ENCODE results near the gene KLK6.
"Not testable (repeated sequence)": the region's sequence is repeated elsewhere in the genome, so short reads cannot be mapped to it uniquely, and the experiment has no call there.

The KLK6 gene

DNA sequence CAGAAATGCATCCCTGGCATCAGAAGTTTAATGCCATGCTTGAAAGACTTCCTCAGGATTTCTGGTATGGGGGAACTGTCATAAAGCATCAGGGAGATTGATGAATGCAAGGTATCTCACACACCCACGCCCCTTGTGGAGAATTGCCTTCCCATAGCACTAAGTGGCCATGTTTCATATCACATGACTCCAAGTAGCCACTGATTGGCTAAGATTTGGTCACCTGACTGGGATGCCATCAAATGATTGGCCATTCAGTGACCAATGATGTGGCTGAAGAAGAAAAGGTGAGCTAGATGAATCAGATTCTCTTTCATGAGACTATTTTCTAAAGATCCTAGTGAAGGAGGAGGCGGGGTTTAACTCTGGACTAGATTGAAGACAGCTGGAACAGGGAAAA is 24.7 kb upstream of the KLK6 start:
- DNase-seq (ENCODE audit: low read depth in 3 of 3, low spot score in 1 of 3) = no peak

DNA sequence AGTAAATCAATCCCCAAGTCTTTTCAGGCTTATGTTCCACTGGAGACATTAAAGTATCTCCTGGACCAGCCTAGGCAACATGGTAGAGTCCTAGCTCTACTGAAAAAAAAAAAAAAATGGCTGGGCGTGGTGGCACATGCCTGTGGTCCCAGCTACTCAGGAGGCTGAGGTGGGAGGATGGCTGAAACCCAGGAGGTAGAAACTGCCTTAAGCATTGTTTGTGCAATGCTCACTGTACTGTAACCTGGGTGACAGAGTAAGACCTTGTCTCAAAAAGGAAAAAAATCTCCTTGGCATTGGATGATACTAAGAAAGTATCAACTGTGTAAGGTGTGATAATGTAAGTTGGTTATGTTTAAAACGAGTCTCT is 23.3 kb upstream of the KLK6 start:
- DNase-seq (ENCODE audit: low read depth in 3 of 3, low spot score in 1 of 3) = no peak

DNA sequence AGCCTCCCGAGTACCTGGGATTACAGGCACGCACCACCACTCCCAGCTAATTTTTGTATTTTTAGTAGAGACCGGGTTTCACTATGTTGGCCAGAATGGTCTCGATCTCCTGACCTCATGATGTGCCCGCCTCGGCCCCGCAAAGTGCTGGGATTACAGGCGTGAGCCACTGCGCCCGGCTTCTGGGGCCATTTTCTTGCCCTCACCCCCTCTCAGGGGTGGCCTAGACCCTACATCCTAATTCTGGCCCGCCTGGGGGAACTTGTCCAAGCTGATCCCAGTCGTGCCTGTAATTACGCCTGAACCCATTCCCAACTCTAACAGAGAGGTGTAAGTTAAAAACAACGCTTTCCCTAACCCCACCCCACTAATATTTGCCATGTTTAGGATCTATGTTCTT is 15.0 kb upstream of the KLK6 start:
- DNase-seq (ENCODE audit: low read depth in 3 of 3, low spot score in 1 of 3) = not testable (repeated sequence)

DNA sequence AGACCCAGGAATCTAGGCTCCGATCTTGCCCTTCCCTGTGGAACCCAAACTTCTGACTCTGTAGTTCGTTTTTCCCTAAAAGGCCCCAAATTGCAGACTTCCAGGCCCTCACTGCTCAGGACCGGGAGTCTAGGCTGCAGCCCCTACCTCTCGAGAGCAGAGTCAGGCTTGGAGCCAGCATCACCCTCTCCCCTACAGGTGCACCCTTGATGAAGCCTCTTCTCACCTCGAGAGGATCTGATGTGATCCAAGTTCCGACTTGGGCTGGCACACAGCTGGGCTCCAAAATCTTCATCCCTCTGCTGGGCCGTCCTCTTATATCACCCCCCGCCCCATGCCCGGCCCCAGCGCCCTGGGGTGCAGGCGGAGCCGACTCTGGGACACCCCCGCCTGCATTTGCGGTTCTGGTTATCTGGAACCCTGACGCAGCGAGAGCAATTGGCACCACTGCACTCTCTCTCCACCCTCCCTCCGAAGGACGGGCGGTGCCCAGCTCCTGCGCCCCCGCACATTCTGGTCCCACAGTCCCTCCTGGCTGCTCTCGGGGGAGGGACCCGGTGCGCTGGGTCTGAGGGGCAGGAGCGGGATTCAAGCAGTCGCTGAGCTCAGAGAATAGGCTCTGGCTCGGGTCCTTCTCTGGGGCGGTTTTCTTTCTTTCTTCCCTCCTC is 14.4 kb upstream of the KLK6 start, which contains the start of gene KLK7:
Gene KLK7 (minus strand): TSS at position 293 of the 668 bp plus-strand sequence. CDS start 1,518 bp downstream, outside the sequence.
- DNase-seq (ENCODE audit: low read depth in 3 of 3, low spot score in 1 of 3) = no peak

DNA sequence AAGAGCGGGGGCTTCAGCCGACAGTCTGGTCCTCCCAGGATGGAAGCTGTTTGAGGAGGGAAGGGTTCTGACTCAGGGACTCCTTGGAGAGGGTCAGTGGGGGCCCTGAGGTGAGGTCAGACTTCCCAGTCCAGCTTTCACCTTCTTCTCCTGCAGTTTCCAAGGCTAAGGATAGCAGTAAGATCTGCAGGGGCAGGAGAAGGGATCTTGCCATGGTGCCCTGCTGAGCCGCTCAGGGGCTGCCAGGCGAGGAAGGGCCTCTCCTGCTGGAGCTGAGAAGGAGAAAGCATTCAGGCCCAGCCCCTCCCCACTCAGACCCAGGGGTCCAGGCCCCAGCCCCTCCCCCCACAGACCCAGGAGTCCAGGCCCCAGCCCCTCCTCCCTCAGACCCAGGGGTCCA is 12.8 kb upstream of the KLK6 start:
- DNase-seq (ENCODE audit: low read depth in 3 of 3, low spot score in 1 of 3) = no peak

DNA sequence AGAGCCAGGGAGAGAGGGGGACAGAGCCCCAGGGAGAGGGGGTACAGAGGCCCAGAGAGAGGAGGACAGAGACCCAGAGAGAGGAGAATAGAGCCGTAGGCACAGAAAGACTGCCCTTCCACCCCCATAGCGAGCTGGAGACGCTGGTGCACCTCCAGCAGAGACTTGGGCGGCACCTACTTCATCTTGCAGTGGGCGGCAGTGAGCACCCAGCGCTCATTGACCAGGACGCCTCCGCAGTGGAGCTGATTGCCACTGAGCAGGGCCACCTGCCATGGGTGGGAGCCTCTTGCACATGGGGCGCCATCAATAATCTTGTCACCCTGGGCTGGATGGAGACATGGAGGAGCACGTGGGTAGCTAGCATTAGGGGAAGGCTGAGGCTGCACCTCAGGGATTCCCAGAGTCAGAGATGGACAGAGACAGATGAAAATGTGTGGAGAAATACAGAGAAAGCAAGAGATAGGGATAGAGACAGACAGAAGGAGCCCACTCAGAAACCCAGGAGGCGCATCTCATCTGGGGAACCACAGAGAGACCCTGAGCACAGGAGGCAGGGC is 12.3 kb upstream of the KLK6 start:
- no peak for DNase-seq (ENCODE audit: low read depth in 3 of 3, low spot score in 1 of 3)

DNA sequence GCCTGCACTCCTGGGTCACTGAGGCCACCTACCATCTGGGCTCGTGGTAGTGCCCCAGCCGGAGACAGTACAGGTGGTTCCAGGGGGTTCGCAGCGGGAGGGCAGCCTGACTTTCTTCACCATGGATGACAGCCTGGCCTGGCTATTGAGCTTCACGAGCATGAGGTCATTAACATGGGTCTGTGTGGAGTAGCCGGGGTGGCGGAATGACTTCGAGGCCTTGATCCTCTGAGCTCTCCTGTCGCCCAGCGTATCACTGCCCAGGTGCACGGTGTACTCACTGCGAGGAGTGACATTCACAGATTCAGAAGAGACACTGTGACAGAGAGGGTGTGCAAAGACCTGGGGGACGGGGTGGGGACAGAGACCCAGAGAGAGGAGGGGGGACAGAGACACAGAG is 10.8 kb upstream of the KLK6 start:
- DNase-seq (ENCODE audit: low read depth in 3 of 3, low spot score in 1 of 3) = no peak

DNA sequence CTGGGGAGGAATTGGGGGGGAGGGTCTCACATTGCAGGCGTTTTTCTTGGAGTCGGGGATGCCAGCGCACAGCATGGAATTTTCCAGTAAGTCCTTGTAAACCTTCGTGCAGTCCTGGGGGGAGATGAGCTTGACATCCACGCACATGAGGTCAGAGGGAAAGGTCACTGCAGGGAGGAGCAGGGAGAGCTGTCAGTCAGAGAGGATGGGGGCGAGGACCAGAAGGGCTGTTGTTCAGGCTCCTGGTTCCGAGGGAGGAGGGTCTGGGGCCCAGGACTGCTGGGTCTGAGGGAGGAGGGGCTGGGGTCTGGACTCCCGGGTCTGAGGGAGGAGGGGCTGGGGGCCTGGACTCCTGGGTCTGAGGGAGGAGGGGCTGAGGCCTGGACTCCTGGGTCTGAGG is 10.4 kb upstream of the KLK6 start:
- no peak for DNase-seq (ENCODE audit: low read depth in 3 of 3, low spot score in 1 of 3)

DNA sequence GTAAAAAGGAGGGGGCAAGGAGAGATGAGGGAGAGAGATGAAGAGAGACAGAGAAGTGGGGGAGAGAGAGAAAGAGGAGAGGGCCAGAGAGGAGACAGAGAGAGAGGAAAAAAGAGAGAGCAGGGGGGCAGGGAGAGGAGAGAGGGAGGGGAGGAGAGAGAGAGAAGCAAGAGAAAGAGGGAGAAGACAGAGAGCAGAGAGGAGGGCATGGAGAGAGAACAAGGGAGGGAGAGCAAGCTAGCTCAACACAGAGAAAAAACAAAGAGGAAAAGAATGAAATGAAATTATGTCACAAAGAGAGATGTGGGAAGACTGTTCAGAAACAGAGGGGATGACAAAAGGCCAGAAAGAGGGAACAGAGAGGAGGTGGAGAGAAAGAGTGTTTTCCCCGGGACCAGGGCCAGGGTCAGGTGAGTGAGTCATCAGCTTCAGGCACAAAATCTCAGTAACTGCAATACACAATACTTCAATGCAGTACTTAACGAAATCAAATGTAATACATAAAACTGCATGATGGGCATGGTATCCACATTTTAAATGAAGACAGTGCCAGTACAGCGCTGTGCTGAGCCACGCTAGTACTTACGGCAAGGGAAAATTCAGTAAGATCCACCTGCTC is 9.5 kb upstream of the KLK6 start:
- no peak for DNase-seq (ENCODE audit: low read depth in 3 of 3, low spot score in 1 of 3)

DNA sequence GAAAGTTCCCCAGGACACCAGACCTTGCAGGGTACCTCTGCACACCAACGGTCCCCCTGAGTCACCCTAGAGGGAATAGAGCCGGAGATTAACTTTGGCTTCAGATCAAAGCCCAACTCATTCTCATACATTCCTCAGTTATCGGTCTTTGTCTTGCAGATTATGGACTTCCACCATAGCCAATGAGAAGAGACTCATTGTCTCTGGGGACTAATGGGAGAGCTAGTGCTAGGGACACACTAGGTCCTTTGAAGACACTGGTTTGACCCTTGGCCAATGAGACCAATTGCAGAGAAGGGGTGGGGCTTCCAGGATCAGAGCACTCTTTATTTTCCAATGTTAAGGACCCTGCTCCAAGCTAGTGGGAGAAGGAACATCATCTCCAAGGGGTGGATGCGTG is 8.2 kb upstream of the KLK6 start:
- DNase-seq (ENCODE audit: low read depth in 3 of 3, low spot score in 1 of 3) = no peak

DNA sequence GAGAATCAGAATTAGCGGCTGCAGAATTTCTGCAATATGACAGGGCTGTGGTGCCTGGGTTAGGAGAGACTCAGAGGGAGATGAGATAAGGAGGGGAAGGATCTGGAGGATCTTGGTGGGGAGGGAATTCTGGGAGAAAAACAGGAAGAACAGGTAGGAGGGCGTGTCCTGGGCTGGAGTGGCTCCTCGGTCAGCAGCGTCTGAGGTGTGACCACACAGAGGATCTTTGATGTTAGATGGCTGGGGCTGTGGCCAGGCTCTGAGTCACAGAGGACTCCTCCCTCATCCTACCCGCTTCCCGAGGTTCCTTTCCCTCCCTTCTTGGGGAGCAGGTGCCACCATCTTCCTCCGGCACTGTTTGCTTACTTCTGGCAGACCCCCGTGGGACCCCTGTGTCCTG is 6.4 kb upstream of the KLK6 start:
- no peak for DNase-seq (ENCODE audit: low read depth in 3 of 3, low spot score in 1 of 3)

DNA sequence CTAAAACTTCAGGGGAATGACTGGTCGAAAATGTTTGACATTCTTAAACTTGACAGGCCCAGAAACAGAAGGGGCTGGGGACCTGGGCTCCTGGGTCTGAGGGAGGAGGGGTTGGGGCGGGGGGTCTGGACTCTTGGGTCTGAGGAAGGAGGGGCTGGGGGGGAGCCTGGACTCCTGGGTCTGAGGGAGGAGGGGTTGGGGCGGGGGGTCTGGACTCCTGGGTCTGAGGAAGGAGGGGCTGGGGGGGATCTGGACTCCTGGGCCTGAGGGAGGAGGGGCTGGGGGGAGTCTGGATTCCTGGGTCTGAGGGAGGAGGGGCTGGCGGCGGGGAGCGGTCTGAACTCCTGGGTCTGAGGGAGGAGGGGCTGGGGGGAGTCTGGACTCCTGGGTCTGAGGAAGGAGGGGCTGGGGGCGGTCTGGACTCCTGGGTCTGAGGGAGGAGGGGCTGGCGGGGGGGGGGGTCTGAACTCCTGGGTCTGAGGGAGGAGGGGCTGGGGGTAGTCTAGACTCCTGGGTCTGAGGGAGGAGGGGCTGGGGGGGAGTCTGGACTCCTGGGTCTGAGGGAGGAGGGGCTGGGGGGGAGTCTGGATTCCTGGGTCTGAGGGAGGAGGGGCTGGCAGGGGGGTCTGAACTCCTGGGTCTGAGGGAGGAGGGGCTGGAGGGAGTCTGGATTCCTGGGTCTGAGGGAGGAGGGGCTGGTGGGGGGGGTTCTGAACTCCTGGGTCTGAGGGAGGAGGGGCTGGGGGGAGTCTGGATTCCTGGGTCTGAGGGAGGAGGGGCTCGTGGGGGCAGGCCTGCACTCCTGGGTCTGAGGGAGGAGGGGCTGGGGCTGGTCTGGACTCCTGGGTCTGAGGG is 5.5 kb upstream of the KLK6 start:
- DNase-seq (ENCODE audit: low read depth in 3 of 3, low spot score in 1 of 3) = no peak

DNA sequence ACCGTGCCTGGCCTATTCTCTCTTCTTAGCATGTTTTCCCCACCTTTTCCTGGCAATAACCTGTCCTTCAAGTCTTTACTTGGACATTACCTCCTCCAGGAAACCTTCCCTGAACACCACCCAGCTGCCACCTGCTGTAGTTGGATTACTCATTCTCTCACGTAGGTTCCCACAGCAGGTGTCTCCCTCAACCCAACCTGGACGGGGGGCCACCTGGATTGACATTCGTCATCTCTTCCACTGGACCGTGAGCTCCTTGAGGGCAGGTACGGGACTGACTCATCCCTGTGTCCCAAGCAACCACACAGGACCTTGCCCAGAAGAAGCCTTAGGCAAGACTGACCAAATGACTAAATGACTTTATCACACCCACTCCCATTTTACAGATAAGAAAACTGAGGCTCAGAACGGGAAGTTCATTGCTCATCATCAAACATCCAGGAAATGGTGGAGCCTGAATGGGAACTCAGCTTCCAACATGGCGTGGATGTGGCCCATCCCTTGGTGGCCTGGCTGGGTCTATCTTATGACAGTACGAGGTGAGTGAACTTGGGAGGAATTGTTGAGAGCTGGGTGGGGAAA is 3.5 kb upstream of the KLK6 start:
- DNase-seq (ENCODE audit: low read depth in 3 of 3, low spot score in 1 of 3) = no peak

DNA sequence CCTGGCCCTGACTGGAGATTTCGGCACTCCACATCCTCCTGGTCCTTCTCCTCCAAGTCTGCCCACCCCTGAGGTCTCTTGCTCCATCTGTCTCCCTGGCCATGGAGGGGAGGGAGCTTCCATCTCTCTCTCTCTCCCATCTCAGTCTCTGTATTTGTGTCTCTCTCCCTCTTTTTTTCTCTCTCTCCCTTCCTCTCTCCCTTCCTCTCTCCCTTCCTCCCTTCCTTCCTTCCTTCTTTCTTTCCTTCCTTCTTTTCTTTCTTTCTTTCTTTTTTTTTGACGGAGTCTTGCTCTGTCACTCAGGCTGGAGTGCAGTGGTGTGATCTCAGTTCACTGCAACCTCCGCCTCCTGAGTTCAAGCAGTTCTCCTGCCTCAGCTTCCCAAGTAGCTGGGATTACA is 419 bp upstream of the KLK6 start:
- not testable (repeated sequence) for DNase-seq (ENCODE audit: low read depth in 3 of 3, low spot score in 1 of 3)

DNA sequence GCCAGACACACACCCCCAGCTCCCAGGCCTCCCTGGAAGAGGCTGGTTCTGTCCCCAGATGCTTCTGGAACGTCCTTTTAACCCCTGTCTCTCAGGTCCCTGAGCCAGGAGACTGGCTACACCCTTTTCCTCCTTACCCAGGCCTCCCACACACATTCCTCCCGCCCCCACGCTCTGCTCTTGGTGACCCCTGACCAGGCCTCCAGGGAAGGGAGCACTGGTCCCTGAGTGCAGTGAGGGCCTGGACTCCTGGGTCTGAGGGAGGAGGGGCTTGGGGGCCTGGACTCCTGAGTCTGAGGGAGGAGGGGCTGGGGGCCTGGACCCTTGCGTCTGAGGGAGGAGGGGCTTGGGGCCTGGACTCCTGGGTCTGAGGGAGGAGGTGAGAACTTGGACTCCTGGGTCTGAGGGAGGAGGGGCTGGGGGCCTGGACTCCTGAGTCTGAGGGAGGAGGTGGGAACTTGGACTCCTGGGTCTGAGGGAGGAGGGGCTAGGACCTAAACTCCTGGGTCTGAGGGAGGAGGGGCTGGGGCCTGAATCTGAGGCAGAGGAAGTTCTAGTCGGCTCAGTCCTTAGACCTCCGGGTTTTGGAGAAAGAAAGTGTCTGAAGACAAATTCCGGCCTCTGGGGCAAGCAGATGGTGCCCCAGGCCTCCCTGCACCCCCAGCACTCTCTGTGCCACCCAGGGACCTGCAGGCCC is 527 bp downstream of the KLK6 start:
- no peak for DNase-seq (ENCODE audit: low read depth in 3 of 3, low spot score in 1 of 3)

DNA sequence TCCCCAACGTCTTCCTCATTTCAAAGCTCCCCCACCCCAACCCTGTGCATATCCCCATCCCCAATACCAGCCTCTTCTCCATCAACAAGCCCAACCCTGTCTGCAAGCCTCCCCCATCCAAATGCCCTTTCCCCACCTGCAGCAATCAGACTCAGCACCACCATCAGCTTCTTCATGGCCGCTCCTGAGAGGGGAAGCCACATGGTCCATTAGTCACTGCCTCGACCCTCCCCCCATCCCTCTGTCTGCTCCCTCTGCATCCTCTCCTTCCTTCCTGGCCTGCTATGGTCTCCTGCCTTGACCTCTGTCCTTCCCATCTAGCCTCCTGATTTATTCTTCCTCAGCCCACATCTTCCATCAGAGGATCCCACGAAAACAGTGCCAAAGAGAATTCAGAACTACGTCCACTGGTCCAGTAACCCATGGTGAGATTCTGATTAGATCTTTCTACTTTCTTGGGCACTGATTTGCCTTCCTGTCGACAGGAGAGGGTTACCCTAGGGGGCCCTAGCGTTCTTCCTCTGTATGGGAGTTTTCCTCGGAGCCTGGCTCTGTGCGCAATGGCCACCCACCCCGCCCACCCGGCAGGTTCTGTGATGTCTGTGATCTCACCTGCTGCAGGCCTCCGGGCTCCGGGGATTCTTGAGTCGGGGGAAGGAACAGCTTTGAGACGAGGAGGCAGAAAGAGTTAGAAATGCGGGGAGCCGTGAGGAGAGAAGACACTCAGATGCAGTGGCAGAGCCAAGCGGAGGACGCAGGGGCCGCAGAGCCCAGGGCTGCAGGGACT is 1.3 kb downstream of the KLK6 start:
- no peak for DNase-seq (ENCODE audit: low read depth in 3 of 3, low spot score in 1 of 3)

DNA sequence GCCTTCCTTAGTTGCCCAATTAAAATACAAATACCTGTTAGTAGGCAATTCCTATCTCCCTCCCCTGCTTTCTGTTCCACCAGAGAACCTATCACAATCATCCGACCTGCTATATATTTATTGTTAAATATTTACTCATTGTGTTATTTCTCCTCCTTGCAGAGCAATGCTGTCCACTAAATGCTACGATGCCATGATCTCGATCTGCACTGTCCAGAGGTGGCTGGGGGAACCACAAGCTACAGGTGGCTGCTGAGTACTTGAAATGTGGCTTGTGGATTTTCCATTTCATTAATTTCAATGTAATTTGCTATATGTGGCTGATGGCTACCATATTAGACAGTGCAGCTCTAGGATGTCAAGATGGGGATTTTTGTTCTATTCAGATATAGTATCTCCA is 5.1 kb downstream of the KLK6 start:
- no peak for DNase-seq (ENCODE audit: low read depth in 3 of 3, low spot score in 1 of 3)

DNA sequence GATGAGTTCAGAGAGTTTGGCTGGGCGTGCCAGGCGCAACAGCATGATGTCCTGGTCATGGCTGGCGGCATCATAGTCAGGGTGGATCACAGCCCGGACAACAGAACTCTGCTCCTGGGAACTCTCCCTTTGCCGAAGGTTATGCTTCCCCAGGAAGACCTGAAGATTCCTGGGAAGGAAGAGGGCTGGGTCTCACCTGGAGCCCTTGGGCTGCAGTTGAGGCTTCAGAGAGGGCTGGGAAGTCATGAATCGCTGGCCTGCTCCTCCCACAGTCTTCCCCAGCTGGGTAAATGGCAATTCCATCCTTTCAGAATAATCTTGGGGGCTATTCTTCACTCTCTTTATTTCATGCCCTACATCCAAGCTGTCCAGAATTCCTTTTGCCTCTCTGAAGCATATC is 6.0 kb downstream of the KLK6 start:
- no peak for DNase-seq (ENCODE audit: low read depth in 3 of 3, low spot score in 1 of 3)

DNA sequence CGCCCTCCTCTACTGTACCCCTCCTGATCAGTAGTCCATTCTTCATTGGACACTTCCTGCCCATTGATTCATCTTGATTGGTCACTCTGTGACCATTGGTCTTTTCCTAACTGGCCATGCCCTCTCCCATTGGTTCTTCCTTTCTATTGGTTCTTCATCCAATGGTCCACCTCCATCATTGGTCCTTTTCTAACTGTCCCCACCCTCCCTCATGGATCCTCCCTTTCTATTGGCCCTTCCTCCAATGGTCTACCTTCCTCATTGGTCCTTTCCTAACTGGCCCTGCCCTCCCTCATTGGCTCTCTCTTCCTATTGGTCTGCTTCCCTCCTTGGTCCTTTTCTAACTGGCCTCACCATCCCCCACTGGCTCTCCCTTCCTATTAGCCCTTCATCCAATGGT is 7.1 kb downstream of the KLK6 start:
- no peak for DNase-seq (ENCODE audit: low read depth in 3 of 3, low spot score in 1 of 3)

Measured in stimulated activated CD4-positive, alpha-beta T cell treated with anti-CD3 and anti-CD28 coated beads, TNF-alpha, amount 100 ng/mL, for 1 hour (primary cell).